ENCODE results near the gene CFAP52. TPM values are rescaled to one million over a fixed set of nuclear protein-coding genes. Genes with fewer than 3 reads are reported as not detected.

CFAP52 gene
- total and polyA plus RNA-seq, 2 of the 8 experiments (the other 6 are each of a cell fraction or from before 2014, with no cell fraction given), result 0.11 TPM; not detected in 1

- TF ChIP-seq POLR2A (IDR thresholded peaks at IDR 0.05; ENCODE audit: control extremely low read depth in 1 of 2, low read depth in 2 of 2, low read length in 2 of 2), result no peak
- no peak for TF ChIP-seq RFX5 (IDR thresholded peaks at IDR 0.05; ENCODE audit: borderline replicate concordance, low read depth, low read length)
These were observed 32.2 kb upstream of the CFAP52 start (continued) for GRCh38 chr17:9544221-9544620.

Data from H1 (cell line).